GM21390 (cell line): Measurements from ENCODE around the gene PEG3.

Experiments used
- ATAC-seq: cut with Tn5 transposase; IDR thresholded peaks from one replicate; pipeline ENCODE4 v1.9.1; 2021; ENCODE audit not compliant: unreplicated experiment

The PEG3 gene

GRCh38 chr19:56811480-56811879, 29.0 kb downstream of the PEG3 start:
- no peak for ATAC-seq

GRCh38 chr19:56810260-56810659, 30.3 kb downstream of the PEG3 start:
- no peak for ATAC-seq

DNA sequence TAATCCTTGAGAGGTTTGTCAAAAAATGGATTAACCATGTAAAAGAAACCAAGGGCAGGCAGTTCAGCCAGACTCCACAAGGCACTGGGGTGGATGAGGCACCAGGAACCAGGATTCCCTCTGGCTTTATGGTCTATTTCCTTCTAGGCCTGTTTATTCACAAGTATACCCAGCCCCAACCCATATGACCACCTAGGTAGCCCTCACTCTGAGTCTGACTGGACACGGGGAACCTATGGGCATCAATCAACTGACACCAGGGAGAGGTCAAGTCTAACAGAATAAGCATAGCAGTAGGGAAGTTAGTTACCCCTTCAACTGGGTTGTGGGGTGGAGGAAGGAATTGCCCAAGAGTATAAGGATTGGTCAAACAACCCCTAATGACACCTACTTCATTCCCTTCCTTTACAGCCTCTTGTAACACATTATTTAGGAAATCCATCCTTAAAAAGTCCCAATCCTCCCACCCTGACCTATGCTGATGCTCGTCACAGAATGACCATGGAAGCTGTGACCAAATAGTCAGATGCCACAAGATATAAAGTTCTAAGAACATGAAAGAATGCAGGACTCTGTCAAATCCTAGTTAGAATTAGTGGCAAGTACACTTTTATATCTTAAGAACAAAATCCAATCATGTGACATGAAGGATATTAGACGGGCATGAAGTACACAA, 31.7 kb downstream of the PEG3 start:
- ATAC-seq = no peak

DNA sequence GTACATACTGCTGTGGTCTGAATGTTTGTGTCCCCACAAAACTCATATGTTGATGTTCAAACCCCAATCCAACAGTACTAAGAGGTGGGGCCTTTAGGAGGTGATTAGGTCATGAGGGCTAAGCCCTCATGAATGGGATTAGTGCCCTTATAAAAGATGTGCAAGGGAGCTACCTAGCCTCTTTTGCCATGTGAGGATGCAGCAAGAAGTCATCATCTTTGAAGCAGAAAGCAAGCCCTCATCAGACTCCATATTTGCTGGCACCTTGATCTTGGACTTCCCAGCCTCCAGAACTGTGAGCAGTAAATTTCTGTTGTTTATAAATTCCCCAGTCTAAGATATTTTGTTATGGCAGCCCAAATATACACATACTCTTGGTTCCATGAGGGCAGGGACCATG, 33.9 kb downstream of the PEG3 start:
- ATAC-seq = no peak
